Mesenchymal stem cell (in vitro differentiated cells and primary cell): Measurements from ENCODE around the gene HABP4.

Source experiments
- DNase-seq: peaks from one replicate; pipeline ENCODE4 v3.0.0-alpha.2; 2013
- H2AFZ ChIP-seq: one replicate; pipeline ENCODE4 v1.6.1; 2013; ENCODE audit warnings: low read depth, mild to moderate bottlenecking, control low read depth, inconsistent platforms, low read length, moderate library complexity
- H2AK5ac ChIP-seq: 2 replicates; pipeline ENCODE4 v1.6.1; 2013; ENCODE audit warnings: low read length, moderate library complexity, mild to moderate bottlenecking, inconsistent platforms; ENCODE audit not compliant: severe bottlenecking
- H2BK120ac ChIP-seq: one replicate; pipeline ENCODE4 v1.6.1; 2013; ENCODE audit warnings: low read depth, mild to moderate bottlenecking, inconsistent platforms, low read length, moderate library complexity
- H2BK12ac ChIP-seq, 2 experiments: one replicate each; pipeline ENCODE4 v1.6.1; 2013; ENCODE audit warnings: inconsistent platforms in 2 of 2, low read length in 2 of 2, mild to moderate bottlenecking in 2 of 2, moderate library complexity in 2 of 2, control low read depth in 1 of 2
- H2BK15ac ChIP-seq: one replicate; pipeline ENCODE4 v1.6.1; 2013; ENCODE audit warnings: mild to moderate bottlenecking, low read depth, inconsistent platforms; ENCODE audit not compliant: poor library complexity, severe bottlenecking
- H2BK5ac ChIP-seq: 2 replicates; pipeline ENCODE4 v1.6.1; 2013; ENCODE audit warnings: low read depth, mild to moderate bottlenecking, low read length, control low read depth, inconsistent platforms; ENCODE audit not compliant: poor library complexity, severe bottlenecking
- H3K14ac ChIP-seq, 2 experiments: one replicate each; pipeline ENCODE4 v1.6.1; 2013; ENCODE audit warnings: inconsistent platforms in 2 of 2, low read length in 2 of 2, control low read depth in 1 of 2, mild to moderate bottlenecking in 1 of 2, moderate library complexity in 1 of 2
- H3K18ac ChIP-seq, 2 experiments: one replicate each; pipeline ENCODE4 v1.6.1; 2013; ENCODE audit warnings: inconsistent platforms in 2 of 2, low read length in 2 of 2, control low read depth in 1 of 2, low read depth in 1 of 2, mild to moderate bottlenecking in 1 of 2
- H3K23ac ChIP-seq, 2 experiments: one replicate each; pipeline ENCODE4 v1.6.1; 2013; ENCODE audit warnings: inconsistent platforms in 2 of 2, low read length in 2 of 2, mild to moderate bottlenecking in 2 of 2, moderate library complexity in 2 of 2, control low read depth in 1 of 2
- H3K27ac ChIP-seq: 2 replicates; pipeline ENCODE4 v1.5.1; 2013; ENCODE audit warnings: mild to moderate bottlenecking, moderate library complexity, low read length, control low read depth, inconsistent platforms; ENCODE audit not compliant: poor library complexity, severe bottlenecking
- H3K27me3 ChIP-seq, 2 experiments: 2 replicates each; pipeline versions ENCODE4 v1.6.1 to v1.7.0; 2013; ENCODE audit warnings: low read length in 2 of 2, mild to moderate bottlenecking in 2 of 2, moderate library complexity in 2 of 2, control low read depth in 1 of 2, inconsistent platforms in 1 of 2; ENCODE audit not compliant: control insufficient read depth in 1 of 2, insufficient read depth in 1 of 2
- H3K36me3 ChIP-seq, 2 experiments: 2 replicates each; pipeline versions ENCODE4 v1.6.1 to v1.7.0; 2013; ENCODE audit warnings: low read length in 2 of 2, control low read depth in 1 of 2, inconsistent platforms in 1 of 2, low read depth in 1 of 2, mild to moderate bottlenecking in 1 of 2; ENCODE audit not compliant: insufficient read depth in 2 of 2, control insufficient read depth in 1 of 2
- H3K4ac ChIP-seq, 2 experiments: one replicate each; pipeline ENCODE4 v1.6.1; 2013; ENCODE audit warnings: inconsistent platforms in 2 of 2, low read length in 2 of 2, mild to moderate bottlenecking in 2 of 2, moderate library complexity in 2 of 2, control low read depth in 1 of 2, low read depth in 1 of 2
- H3K4me1 ChIP-seq: 2 replicates; pipeline ENCODE4 v1.6.1; 2013; ENCODE audit warnings: low read depth, low read length, control low read depth; ENCODE audit not compliant: control insufficient read depth, insufficient read depth
- H3K4me2 ChIP-seq: 2 replicates; pipeline ENCODE4 v1.6.1; 2013; ENCODE audit warnings: low read length, mild to moderate bottlenecking, inconsistent platforms; ENCODE audit not compliant: poor library complexity, severe bottlenecking
- H3K4me3 ChIP-seq, 2 experiments: 2 replicates each; pipeline versions ENCODE4 v1.5.1 to v1.7.0; 2013; ENCODE audit warnings: low read length in 2 of 2, mild to moderate bottlenecking in 2 of 2, control low read depth in 1 of 2, low read depth in 1 of 2; ENCODE audit not compliant: insufficient read depth in 1 of 2
- H3K79me1 ChIP-seq: replicated peaks from 2 replicates; pipeline ENCODE4 v1.6.1; 2013; ENCODE audit warnings: mild to moderate bottlenecking, control low read depth, low read length, inconsistent platforms; ENCODE audit not compliant: poor library complexity, severe bottlenecking
- H3K9ac ChIP-seq: 2 replicates; pipeline ENCODE4 v1.7.0; 2013; ENCODE audit warnings: mild to moderate bottlenecking, low read length, moderate library complexity
- H3K9me3 ChIP-seq: 2 replicates; pipeline ENCODE4 v1.7.0; 2013; ENCODE audit warnings: mild to moderate bottlenecking, low read length; ENCODE audit not compliant: control insufficient read depth
- H4K8ac ChIP-seq: one replicate; pipeline ENCODE4 v1.6.1; 2013; ENCODE audit warnings: inconsistent platforms, mild to moderate bottlenecking, low read length, moderate library complexity
- H4K91ac ChIP-seq: one replicate; pipeline ENCODE4 v1.6.1; 2013; ENCODE audit warnings: mild to moderate bottlenecking, low read length, inconsistent platforms
- WGBS: methylation state at CpG from one replicate; pipeline ENCODE4 v1.1.7; 2013; ENCODE audit warnings: mixed read lengths; 5-methylcytosine and 5-hydroxymethylcytosine counted together

HABP4 gene

DNA sequence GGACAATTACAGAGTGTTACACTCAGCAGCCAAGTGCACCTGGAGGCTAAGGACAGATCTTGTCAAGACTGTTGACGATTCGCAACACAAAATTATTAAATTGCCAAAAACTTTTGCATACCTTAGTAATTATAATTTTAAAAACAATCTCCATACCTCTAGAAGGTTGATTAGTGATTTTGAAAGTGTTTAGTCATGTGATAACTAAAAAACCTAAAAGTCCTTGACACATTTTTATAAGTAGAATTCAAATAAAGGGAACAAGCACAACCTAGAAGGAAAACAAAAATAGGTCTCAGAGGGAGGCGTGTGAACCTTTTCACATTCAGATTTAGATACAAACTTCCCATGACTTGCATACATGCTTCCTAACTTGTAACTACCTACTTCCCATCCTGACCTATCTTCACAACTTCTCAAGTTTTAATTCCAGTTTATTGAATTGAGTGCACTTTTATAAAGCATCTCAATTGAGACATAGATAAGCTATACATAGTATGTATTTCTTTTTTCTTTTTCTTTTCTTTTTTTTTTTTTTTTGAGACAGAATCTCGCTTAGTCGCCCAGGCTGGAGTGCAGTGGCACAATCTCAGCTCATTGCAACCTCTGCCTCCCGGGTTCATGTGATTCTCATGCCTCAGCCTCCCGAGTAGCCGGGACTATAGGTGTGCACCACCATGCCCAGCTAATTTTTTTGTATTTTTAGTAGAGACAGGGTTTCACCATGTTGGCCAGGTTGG lies 37.6 kb upstream of the HABP4 start:
- Histone ChIP-seq H4K91ac (no peak overlapping the region), H3K27me3 (no peaks in the 10 kb centered on the region), H2BK120ac (no peak overlapping the region), H3K27ac (no peak overlapping the region), H3K36me3 (no peaks in the 10 kb centered on the region), H3K79me1 (peaks cover 9% of the 10 kb centered on the region), H3K14ac (no peak overlapping the region), H3K4me2 (no peak overlapping the region), H3K4ac (no peak overlapping the region), H2BK12ac (no peak overlapping the region), H3K9me3 (no peaks in the 10 kb centered on the region), H3K23ac (no peak overlapping the region), H2BK15ac (no peak overlapping the region), H4K8ac (no peak overlapping the region), H3K4me1 (no peaks in the 10 kb centered on the region), H3K9ac (no peak overlapping the region), H2BK5ac (no peak overlapping the region), H2AFZ (no peak overlapping the region), H2AK5ac (no peak overlapping the region), H3K18ac (no peak overlapping the region), H3K4me3 (no peak overlapping the region)
- WGBS, result 95% methylated on average over 6 of the region's 8 CpGs
- no peak for DNase-seq

GRCh38 chr9:96413302-96414221 lies 36.4 kb upstream of the HABP4 start:
- Histone ChIP-seq H3K27ac (no peak overlapping the region), H4K91ac (no peak overlapping the region), H2BK12ac (no peak overlapping the region), H3K23ac (no peak overlapping the region), H3K9ac (no peak overlapping the region), H3K14ac (no peak overlapping the region), H3K9me3 (no peaks in the 10 kb centered on the region), H3K27me3 (no peaks in the 10 kb centered on the region), H3K36me3 (no peaks in the 10 kb centered on the region), H3K4me1 (peaks cover 2% of the 10 kb centered on the region), H4K8ac (no peak overlapping the region), H3K4ac (peak overlapping the region in 1 of 2 experiments; percentile 37), H3K4me3 (no peak overlapping the region), H2BK5ac (no peak overlapping the region), H2BK120ac (no peak overlapping the region), H2BK15ac (no peak overlapping the region), H3K18ac (no peak overlapping the region), H2AK5ac (no peak overlapping the region), H2AFZ (no peak overlapping the region), H3K4me2 (no peak overlapping the region), H3K79me1 (peaks cover 9% of the 10 kb centered on the region)
- DNase-seq, result no peak
- WGBS, result 93% methylated on average over 5 of the region's 7 CpGs

DNA sequence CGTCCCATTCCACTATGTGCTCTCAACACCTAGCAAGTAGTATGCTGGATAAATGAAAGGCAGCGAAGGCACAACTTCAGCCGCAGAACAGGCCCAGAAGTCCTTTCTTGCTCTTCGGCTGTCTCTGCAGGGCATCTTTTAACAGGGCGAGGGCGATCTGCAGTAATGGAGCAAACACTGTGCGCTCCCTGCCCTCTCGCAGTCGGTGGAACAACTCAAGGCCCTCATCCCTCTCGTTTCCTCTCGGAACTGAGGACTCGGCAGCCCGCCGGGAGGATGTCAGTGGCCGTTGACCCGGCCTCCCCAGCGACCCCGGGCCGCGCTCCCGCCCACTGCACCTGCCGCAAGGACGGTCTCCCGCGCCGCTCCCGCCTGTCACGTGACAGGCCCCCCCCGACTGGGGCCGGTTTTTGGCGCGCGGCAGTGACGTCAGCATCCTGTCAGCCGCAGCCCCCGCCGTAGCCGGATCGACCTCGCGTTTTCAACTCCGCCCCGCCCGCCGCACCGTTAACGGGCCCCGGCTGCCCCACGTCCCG lies 32.9 kb upstream of the HABP4 start:
- H4K91ac ChIP-seq, result no peak overlapping the region
- H2BK15ac ChIP-seq, result no peak overlapping the region
- H2BK12ac ChIP-seq, result no peak overlapping the region
- under 1% methylated on average over 41 of the region's 50 CpGs for whole genome bisulfite sequencing
- DNase-seq, result peak; percentile 82
- H3K14ac ChIP-seq, result peak overlapping the region in 1 of 2 experiments; percentile 65
- H3K4me3 ChIP-seq, result peak overlapping the region; percentile 80 to 98
- peak overlapping the region; percentile 62 for H4K8ac ChIP-seq
- peak overlapping the region; percentile 82 for H3K9ac ChIP-seq
- peak overlapping the region; percentile 88 for H3K4me2 ChIP-seq
- no peak overlapping the region for H3K18ac ChIP-seq
- H3K27ac ChIP-seq, result peak overlapping the region; percentile 51
- no peak overlapping the region for H2AK5ac ChIP-seq
- no peak overlapping the region for H2BK120ac ChIP-seq
- H3K4ac ChIP-seq, result peak overlapping the region in 1 of 2 experiments; percentile 67
- H3K23ac ChIP-seq, result no peak overlapping the region
- no peak overlapping the region for H2BK5ac ChIP-seq
- no peaks in the 10 kb centered on the region for H3K79me1 ChIP-seq
- no peaks in the 10 kb centered on the region for H3K9me3 ChIP-seq
- no peaks in the 10 kb centered on the region for H3K36me3 ChIP-seq
- peak overlapping the region; percentile 92 for H2AFZ ChIP-seq
- H3K4me1 ChIP-seq, result peaks cover 7% of the 10 kb centered on the region
- H3K27me3 ChIP-seq, result no peaks in the 10 kb centered on the region

- Histone ChIP-seq H2BK15ac (no peak overlapping the region), H3K4ac (peak overlapping the region in 1 of 2 experiments; percentile 78), H3K27ac (no peak overlapping the region), H2AFZ (peak overlapping the region; percentile 96), H3K79me1 (no peaks in the 10 kb centered on the region), H3K14ac (peak overlapping the region in 1 of 2 experiments; percentile 68), H3K9me3 (no peaks in the 10 kb centered on the region), H3K9ac (peak overlapping the region; percentile 79), H3K4me1 (peaks cover 7% of the 10 kb centered on the region), H3K27me3 (no peaks in the 10 kb centered on the region), H4K8ac (peak overlapping the region; percentile 84), H2BK12ac (no peak overlapping the region), H3K18ac (peak overlapping the region; percentile 30 to 68), H4K91ac (peak overlapping the region; percentile 30), H2BK120ac (peak overlapping the region; percentile 0), H2BK5ac (no peak overlapping the region), H3K4me3 (peak overlapping the region; percentile 80 to 90), H3K36me3 (no peaks in the 10 kb centered on the region), H2AK5ac (no peak overlapping the region), H3K23ac (peak overlapping the region in 1 of 2 experiments; percentile 78), H3K4me2 (peak overlapping the region; percentile 100)
- DNase-seq, result peak; percentile 22
- under 1% methylated on average over 53 of the region's 62 CpGs for WGBS
These were observed 32.3 kb upstream of the HABP4 start for GRCh38 chr9:96417661-96418082.
